Keratinocyte (primary cell): ENCODE results near the gene SLC7A6. TPM values are rescaled to one million over a fixed set of nuclear protein-coding genes. Genes with fewer than 3 reads are reported as not detected.

Source experiments
- DNase-seq: peaks from one replicate; pipeline ENCODE4 v3.0.0-alpha.2; 2011; ENCODE audit warnings: low read depth, missing footprints, low spot score
- FAIRE-seq: peaks from 2 replicates; lab custom pipeline; 2011; peaks lifted over from hg19 to GRCh38; lab: Jason Lieb, UNC
- H2AFZ ChIP-seq: 2 replicates; pipeline ENCODE4 v1.6.0; 2012; ENCODE audit warnings: low read length, control low read depth, inconsistent platforms; ENCODE audit not compliant: control insufficient read depth
- H3K27ac ChIP-seq: 2 replicates; pipeline ENCODE4 v1.5.1; 2011; ENCODE audit warnings: low read length; ENCODE audit not compliant: control insufficient read depth, insufficient read depth
- H3K27me3 ChIP-seq: 3 replicates; pipeline ENCODE4 v1.6.0; 2011; ENCODE audit warnings: low read length; ENCODE audit not compliant: control insufficient read depth, insufficient read depth; ENCODE audit errors: extremely low read depth
- H3K36me3 ChIP-seq, 2 experiments: 2 replicates in 1 of 2; 3 replicates in 1 of 2; pipeline ENCODE4 v1.5.1; 2011; ENCODE audit warnings: low read length in 2 of 2, mild to moderate bottlenecking in 1 of 2; ENCODE audit not compliant: control insufficient read depth in 2 of 2, insufficient read depth in 2 of 2; ENCODE audit errors: extremely low read depth in 1 of 2
- H3K4me1 ChIP-seq: 3 replicates; pipeline ENCODE4 v1.5.1; 2011; ENCODE audit warnings: low read length; ENCODE audit not compliant: control insufficient read depth, insufficient read depth; ENCODE audit errors: extremely low read depth
- H3K4me2 ChIP-seq: 3 replicates; pipeline ENCODE4 v1.6.0; 2011; ENCODE audit warnings: low read depth, low read length; ENCODE audit not compliant: control insufficient read depth, insufficient read depth; ENCODE audit errors: extremely low read depth
- H3K4me3 ChIP-seq, 3 experiments: fragments of 200-600 bp in 1 of 3; sonication (generic) in 1 of 3; 2 replicates in 2 of 3; 3 replicates in 1 of 3; pipeline ENCODE4 v1.5.1; 2011 to 2016; ENCODE audit warnings: low read length in 3 of 3, mild to moderate bottlenecking in 3 of 3, control low read depth in 2 of 3, inconsistent platforms in 1 of 3, low read depth in 1 of 3, mixed read lengths in 1 of 3, mixed run types in 1 of 3, moderate library complexity in 1 of 3; ENCODE audit not compliant: control insufficient read depth in 2 of 3, insufficient read depth in 2 of 3; ENCODE audit errors: extremely low read depth in 1 of 3
- H3K79me2 ChIP-seq: 2 replicates; pipeline ENCODE4 v1.6.0; 2012; ENCODE audit warnings: low read length; ENCODE audit not compliant: control insufficient read depth, insufficient read depth
- H3K9ac ChIP-seq: 3 replicates; pipeline ENCODE4 v1.6.0; 2011; ENCODE audit warnings: low read length; ENCODE audit not compliant: control insufficient read depth, insufficient read depth; ENCODE audit errors: extremely low read depth
- H3K9me1 ChIP-seq: 3 replicates; pipeline ENCODE4 v1.6.0; 2011; ENCODE audit warnings: low read length; ENCODE audit not compliant: control insufficient read depth, insufficient read depth; ENCODE audit errors: extremely low read depth
- H3K9me3 ChIP-seq: 2 replicates; pipeline ENCODE4 v1.5.1; 2012; ENCODE audit warnings: low read depth, low read length; ENCODE audit not compliant: control insufficient read depth
- H4K20me1 ChIP-seq: 3 replicates; pipeline ENCODE4 v1.6.0; 2011; ENCODE audit warnings: low read length; ENCODE audit not compliant: control insufficient read depth, insufficient read depth; ENCODE audit errors: extremely low read depth
- CTCF ChIP-seq, 3 experiments: IDR thresholded peaks in 1 of 3; conservative IDR thresholded peaks in 1 of 3; optimal IDR thresholded peaks in 1 of 3; 2 replicates in 2 of 3; 3 replicates in 1 of 3; pipeline versions ENCODE3 to v1.5.1; 2011; ENCODE audit warnings: low read length in 3 of 3, mild to moderate bottlenecking in 3 of 3, moderate library complexity in 2 of 3, control low read depth in 1 of 3, inconsistent platforms in 1 of 3; ENCODE audit not compliant: insufficient read depth in 2 of 3; ENCODE audit errors: extremely low read depth in 1 of 3
- EZH2 ChIP-seq: IDR thresholded peaks from one replicate; pipeline ENCODE4 v1.6.1; 2012; ENCODE audit warnings: inconsistent platforms, mild to moderate bottlenecking, low read length, moderate library complexity
- dilution Hi-C: fragments of 300-500 bp; cut with MboI; formaldehyde crosslinking; loops from one replicate; pipeline ENCODE4 v1.7.0; 2020; ENCODE audit warnings: low sequenced_read_pairs; ENCODE audit not compliant: extremely low pct_ligation_motif_present
- polyA plus RNA-seq, 5 experiments: library from polyadenylated mRNA; depleted of rRNA in 3 of 5; stranded (reverse) in 3 of 5; stranded (forward) in 1 of 5; unstranded in 1 of 5; fragments of >200 nt; gene quantifications; 1 replicate in 1 of 5; 2 replicates in 3 of 5; 3 replicates in 1 of 5; pipeline versions ENCODE4 v1.2.1 to v1.2.3, GENCODE V29; 2011 to 2012; ENCODE audit warnings: missing spikeins in 2 of 5, low read depth in 1 of 5, low replicate concordance in 1 of 5

Gene SLC7A6
- polyA plus RNA-seq, 1 donor (not counting 4 experiments of a cell fraction or from before 2014, with no cell fraction given): 43.4 TPM

DNA sequence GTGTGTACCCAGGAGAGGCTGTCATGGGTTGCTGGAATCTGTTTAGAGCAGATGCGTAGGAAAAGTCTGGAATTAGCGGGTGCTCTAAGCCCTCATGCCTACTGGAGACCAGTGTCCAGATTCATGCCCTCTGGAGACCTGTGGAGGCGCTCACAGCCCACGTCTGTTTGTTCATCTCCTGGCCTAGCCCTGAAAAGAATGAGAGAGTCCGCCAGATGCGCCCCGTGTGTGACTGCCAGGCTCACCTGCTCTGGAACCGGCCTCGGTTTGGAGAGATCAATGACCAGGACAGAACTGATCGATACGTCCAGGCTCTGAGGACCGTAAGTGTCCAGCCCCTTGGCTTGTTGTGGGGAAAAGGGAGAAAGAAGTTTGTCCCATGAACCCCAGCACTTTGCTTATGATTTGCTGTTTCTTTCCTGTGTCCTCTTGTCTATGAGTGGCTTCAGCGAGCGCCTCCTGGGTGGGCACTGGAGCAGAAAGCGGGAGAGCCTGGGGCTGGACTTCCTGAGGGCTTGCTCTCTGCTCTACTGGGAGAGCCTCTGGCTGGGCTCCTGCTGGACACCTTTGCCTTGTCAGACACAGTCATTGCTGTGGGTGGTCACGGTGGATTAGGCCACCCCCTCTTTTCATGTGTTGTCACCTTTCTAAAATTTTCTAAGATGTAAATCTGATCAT is 81.8 kb downstream of the SLC7A6 start:
- peaks cover 7% of the 10 kb centered on the region for H3K4me1 ChIP-seq
- H3K36me3 ChIP-seq: peaks cover 15 to 34% of the 10 kb centered on the region in 2 experiments
- no peaks in the 10 kb centered on the region for H3K9me3 ChIP-seq
- no peak overlapping the region for H3K27ac ChIP-seq
- H3K27me3 ChIP-seq: no peaks in the 10 kb centered on the region
- peaks cover 4% of the 10 kb centered on the region for H4K20me1 ChIP-seq
- dilution Hi-C loops: no loop called here
- H3K4me3 ChIP-seq: no peak overlapping the region
- H3K9me1 ChIP-seq: no peaks in the 10 kb centered on the region
- no peak overlapping the region for H2AFZ ChIP-seq
- H3K9ac ChIP-seq: no peak overlapping the region
- TF ChIP-seq EZH2: no peak
- no peak for TF ChIP-seq CTCF (optimal IDR thresholded peaks at IDR 0.05 in 1 of 3, IDR thresholded peaks at IDR 0.05 in 1 of 3, conservative IDR thresholded peaks at IDR 0.05 in 1 of 3; ENCODE audit: extremely low read depth in 1 of 3, insufficient read depth in 2 of 3, low read length in 3 of 3)
- no peak overlapping the region for H3K4me2 ChIP-seq
- DNase-seq (no peak), FAIRE-seq (no peak)
- H3K79me2 ChIP-seq: no peaks in the 10 kb centered on the region

DNA sequence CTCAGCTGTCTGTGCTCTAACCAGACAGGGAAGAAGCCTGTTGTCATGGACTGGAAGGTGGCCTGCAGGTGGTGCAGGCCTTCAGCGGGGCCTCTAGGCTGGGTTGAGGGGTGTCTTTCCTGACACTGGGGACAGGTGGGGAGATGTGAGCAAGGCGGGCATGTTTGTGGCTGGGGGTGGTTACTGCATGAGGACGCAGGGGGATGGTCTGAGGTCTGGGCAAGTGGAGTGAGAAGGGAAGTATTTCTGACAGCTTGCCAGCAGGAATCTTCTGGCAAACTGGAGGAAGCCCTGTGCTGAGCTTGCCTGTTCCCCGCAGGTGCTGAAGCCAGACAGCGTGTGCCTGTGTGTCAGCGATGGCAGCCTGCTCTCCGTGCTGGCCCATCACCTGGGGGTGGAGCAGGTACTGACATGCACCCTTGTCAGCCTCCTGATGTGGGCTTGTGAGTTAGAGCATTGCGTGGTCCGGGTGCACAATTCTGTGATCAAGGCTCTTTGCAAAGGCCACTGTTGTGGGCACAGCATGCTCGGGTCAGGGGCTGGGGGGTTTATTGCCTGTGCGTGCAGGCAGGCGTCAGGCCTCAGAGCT is 82.7 kb downstream of the SLC7A6 start:
- Histone ChIP-seq H3K4me3 (no peak overlapping the region), H3K9me1 (no peaks in the 10 kb centered on the region), H2AFZ (no peak overlapping the region), H3K9ac (no peak overlapping the region), H4K20me1 (peaks cover 4% of the 10 kb centered on the region), H3K79me2 (no peaks in the 10 kb centered on the region), H3K4me2 (no peak overlapping the region), H3K4me1 (peaks cover 7% of the 10 kb centered on the region), H3K27ac (no peak overlapping the region), H3K27me3 (no peaks in the 10 kb centered on the region), H3K36me3 (peaks cover 18 to 34% of the 10 kb centered on the region in 2 experiments), H3K9me3 (no peaks in the 10 kb centered on the region)
- no peak for TF ChIP-seq CTCF (optimal IDR thresholded peaks at IDR 0.05 in 1 of 3, IDR thresholded peaks at IDR 0.05 in 1 of 3, conservative IDR thresholded peaks at IDR 0.05 in 1 of 3; ENCODE audit: extremely low read depth in 1 of 3, insufficient read depth in 2 of 3, low read length in 3 of 3)
- no peak for TF ChIP-seq EZH2
- dilution Hi-C loops: no loop called here
- no peak for FAIRE-seq
- no peak for DNase-seq
